ENCODE results near the gene DDX19B. TPM values are rescaled to one million over a fixed set of nuclear protein-coding genes. Genes with fewer than 3 reads are reported as not detected.
A peak's percentile ranks its signal among the peaks of the same experiment; 100 is the strongest.
"Not testable (repeated sequence)": the region's sequence is repeated elsewhere in the genome, so short reads cannot be mapped to it uniquely, and the experiment has no call there.

The DDX19B gene
- 31.6 and 35.8 TPM in 2 replicates for total RNA-seq
- total RNA-seq (2013), result 26.5 TPM
- polyA plus RNA-seq, result 26.3 and 33.0 TPM in 2 replicates
- 18.6 and 33.3 TPM in 2 replicates for polyA minus RNA-seq

- Mint-ChIP-seq H3K27ac (peak within 1 kb of the TSS; percentile 96), H3K4me3 (peak within 1 kb of the TSS; percentile 95), H3K9me3 (ENCODE audit: insufficient read depth) (peaks cover 5% of the 10 kb centered on the region), H3K27me3 (no peaks in the 10 kb centered on the region), H3K4me1 (peaks cover 34% of the 10 kb centered on the region)
- no peaks in the 10 kb centered on the region for H4K20me1 ChIP-seq (ENCODE audit: control insufficient read depth, insufficient read depth, low read length, poor library complexity, severe bottlenecking)
- H3K9ac ChIP-seq (ENCODE audit: low read length), result peak within 1 kb of the TSS; percentile 94
- intact Hi-C loops (cut with micrococcal nuclease), result loop anchor here (1.0 kb wide), 1 partner anchor 47 kb away; the partner anchor contains the start of gene DDX19A
- H3K4me1 ChIP-seq (ENCODE audit: control insufficient read depth in 2 of 2, insufficient read depth in 2 of 2, low read length in 2 of 2), result peaks cover 8 to 17% of the 10 kb centered on the region in 2 donors
- H3K27me3 ChIP-seq (replicated peaks in 1 of 4; ENCODE audit: control extremely low read depth in 1 of 4, control insufficient read depth in 3 of 4, insufficient read depth in 4 of 4, low read length in 3 of 4), result no peaks in the 10 kb centered on the region
- peak within 1 kb of the TSS; percentile 92 to 95 for H3K27ac ChIP-seq (ENCODE audit: low read length in 2 of 2)
- TF ChIP-seq CTCF (IDR thresholded peaks at IDR 0.05) (peak; percentile 10), EZH2 (IDR thresholded peaks at IDR 0.05; ENCODE audit: borderline replicate concordance, insufficient read depth, low read depth, low read length, poor library complexity, severe bottlenecking) (no peak)
- peaks cover 57% of the 10 kb centered on the region for H3K79me2 ChIP-seq (ENCODE audit: control insufficient read depth, insufficient read depth, low read length)
- H3K4me2 ChIP-seq (replicated peaks; ENCODE audit: low read depth, low read length, poor library complexity, severe bottlenecking), result peak within 1 kb of the TSS; percentile 74
- H2AFZ ChIP-seq (ENCODE audit: insufficient read depth, low read depth, low read length, poor library complexity, severe bottlenecking), result peak within 1 kb of the TSS; percentile 84
- ATAC-seq (ENCODE audit: low read depth) (peak; percentile 90), DNase-seq (peak; percentile 70)
- POLR2A ChIA-PET, result interaction anchor here (0.6 to 2.6 kb wide), 3 partner anchors 10 to 47 kb away, joined by 5 to 15 read pairs (median 15); partner anchors contain the start of genes AARS1 and DDX19A
- peaks cover 0 to 3% of the 10 kb centered on the region in 2 experiments for H3K36me3 ChIP-seq (replicated peaks in 1 of 2; ENCODE audit: control extremely low read depth in 1 of 2, control insufficient read depth in 1 of 2, extremely low read depth in 1 of 2, insufficient read depth in 2 of 2, low read length in 1 of 2)
- H3K4me3 ChIP-seq (ENCODE audit: control extremely low read depth in 1 of 5, extremely low read depth in 1 of 5, insufficient read depth in 1 of 5, low read depth in 2 of 5, low read length in 4 of 5), result peak within 1 kb of the TSS; percentile 57 to 98 (median 89)
- WGBS (ENCODE audit: insufficient coverage), result 2% methylated on average over 34 of the region's 37 CpGs
- CTCF ChIA-PET, result interaction anchor here (0.6 to 1.8 kb wide), 4 partner anchors 10 to 89 kb away, joined by 3 to 11 read pairs (median 6); partner anchors contain the start of genes AARS1 and DDX19A
- peaks cover 0 to 4% (median 3%) of the 10 kb centered on the region in 3 donors for H3K9me3 ChIP-seq (ENCODE audit: control extremely low read depth in 1 of 3, control insufficient read depth in 2 of 3, insufficient read depth in 1 of 3, low read length in 2 of 3)
Measured at GRCh38 chr16:70298988-70299938, at the start of gene DDX19B. Gene DDX19B, plus strand, starts transcription at chr16:70299186. Its CDS starts 112 bp downstream, at chr16:70299298.

- H3K27me3 ChIP-seq (replicated peaks in 1 of 4; ENCODE audit: control extremely low read depth in 1 of 4, control insufficient read depth in 3 of 4, insufficient read depth in 4 of 4, low read length in 3 of 4); POLR2A ChIA-PET; H3K9ac ChIP-seq (ENCODE audit: low read length); H3K9me3 ChIP-seq (ENCODE audit: control extremely low read depth in 1 of 3, control insufficient read depth in 2 of 3, insufficient read depth in 1 of 3, low read length in 2 of 3); H2AFZ ChIP-seq (ENCODE audit: insufficient read depth, low read depth, low read length, poor library complexity, severe bottlenecking); H3K4me3 ChIP-seq (ENCODE audit: control extremely low read depth in 1 of 5, extremely low read depth in 1 of 5, insufficient read depth in 1 of 5, low read depth in 2 of 5, low read length in 4 of 5); ATAC-seq (ENCODE audit: low read depth); H3K9me3 Mint-ChIP-seq (ENCODE audit: insufficient read depth); H3K27me3 Mint-ChIP-seq; H4K20me1 ChIP-seq (ENCODE audit: control insufficient read depth, insufficient read depth, low read length, poor library complexity, severe bottlenecking); DNase-seq; H3K4me2 ChIP-seq (replicated peaks; ENCODE audit: low read depth, low read length, poor library complexity, severe bottlenecking); H3K27ac ChIP-seq (ENCODE audit: low read length in 2 of 2): not testable (repeated sequence)
- Mint-ChIP-seq H3K27ac (peak overlapping the region; percentile 26), H3K4me3 (peak overlapping the region; percentile 59), H3K4me1 (peaks cover 15% of the 10 kb centered on the region)
- peaks cover 14% of the 10 kb centered on the region for H3K79me2 ChIP-seq (ENCODE audit: control insufficient read depth, insufficient read depth, low read length)
- peaks cover 0 to 21% of the 10 kb centered on the region in 2 experiments for H3K36me3 ChIP-seq (replicated peaks in 1 of 2; ENCODE audit: control extremely low read depth in 1 of 2, control insufficient read depth in 1 of 2, extremely low read depth in 1 of 2, insufficient read depth in 2 of 2, low read length in 1 of 2)
- CTCF ChIA-PET, result interaction anchor here (0.6 to 0.7 kb wide), 2 partner anchors 17 to 266 kb away, joined by 3 read pairs; no protein-coding TSS in a partner anchor
- intact Hi-C loops (cut with micrococcal nuclease), result loop anchor here (5.0 kb wide), 1 partner anchor 203 kb away; the partner anchor contains the start of gene FCSK
- peaks cover 0 to 24% of the 10 kb centered on the region in 2 donors for H3K4me1 ChIP-seq (ENCODE audit: control insufficient read depth in 2 of 2, insufficient read depth in 2 of 2, low read length in 2 of 2)
- WGBS (ENCODE audit: insufficient coverage), result no CpG with 5 or more reads among the region's 4 CpGs
Measured at GRCh38 chr16:70249697-70250096, 49.3 kb upstream of the DDX19B start.
